ENCODE measurements around the gene TOX3.

The TOX3 gene

GRCh38 chr16:52572656-52573055, 25.7 kb upstream of the TOX3 start:
- no peak for TF ChIP-seq ZFX (IDR thresholded peaks at IDR 0.05; ENCODE audit: borderline replicate concordance)
- TF ChIP-seq CTCF (IDR thresholded peaks at IDR 0.05) = no peak
- H3K27ac ChIP-seq = peak overlapping the region; percentile 95

- H3K27ac ChIP-seq = peak overlapping the region; percentile 95
- TF ChIP-seq ZFX (IDR thresholded peaks at IDR 0.05; ENCODE audit: borderline replicate concordance) (no peak), CTCF (IDR thresholded peaks at IDR 0.05) (no peak)
Observed at GRCh38 chr16:52570495-52571091, 23.6 kb upstream of the TOX3 start.

GRCh38 chr16:52569701-52570100, 22.8 kb upstream of the TOX3 start:
- TF ChIP-seq ZFX (IDR thresholded peaks at IDR 0.05; ENCODE audit: borderline replicate concordance) = no peak
- H3K27ac ChIP-seq = peak overlapping the region; percentile 99; the same call in 1 of the 2 replicates

GRCh38 chr16:52568983-52569690, 22.2 kb upstream of the TOX3 start:
- TF ChIP-seq ZFX (IDR thresholded peaks at IDR 0.05; ENCODE audit: borderline replicate concordance) (no peak), CTCF (IDR thresholded peaks at IDR 0.05) (no peak)
- H3K27ac ChIP-seq = peak overlapping the region; percentile 99; the same call in 1 of the 2 replicates

- peak overlapping the region; percentile 99; the same call in 1 of the 2 replicates for H3K27ac ChIP-seq
- TF ChIP-seq ZFX (IDR thresholded peaks at IDR 0.05; ENCODE audit: borderline replicate concordance) (no peak), CTCF (IDR thresholded peaks at IDR 0.05) (no peak)
Observed at GRCh38 chr16:52568495-52568894, 21.6 kb upstream of the TOX3 start.

GRCh38 chr16:52567193-52567592, 20.2 kb upstream of the TOX3 start:
- TF ChIP-seq CTCF (IDR thresholded peaks at IDR 0.05) = no peak
- TF ChIP-seq ZFX (IDR thresholded peaks at IDR 0.05; ENCODE audit: borderline replicate concordance) = no peak
- H3K27ac ChIP-seq = peak overlapping the region; percentile 99

- H3K27ac ChIP-seq = peak overlapping the region; percentile 99
- TF ChIP-seq ZFX (IDR thresholded peaks at IDR 0.05; ENCODE audit: borderline replicate concordance) (no peak), CTCF (IDR thresholded peaks at IDR 0.05) (no peak)
Observed at GRCh38 chr16:52563767-52564611, 17.0 kb upstream of the TOX3 start.
